HFFc6 (cell line): ENCODE data around the gene EIF4G1. TPM values are rescaled to one million over a fixed set of nuclear protein-coding genes. Genes with fewer than 3 reads are reported as not detected.

Experiments
- DNase-seq: peaks from one replicate; pipeline ENCODE4 v3.0.0-alpha.2; 2018
- H3K27ac Mint-ChIP-seq: 2 replicates; pipeline ENCODE4 v1.8.0; 2020; ENCODE audit warnings: mild to moderate bottlenecking, mixed read lengths
- H3K27me3 Mint-ChIP-seq: 2 replicates; pipeline ENCODE4 v1.8.0; 2021; ENCODE audit warnings: mild to moderate bottlenecking, moderate library complexity, mixed read lengths; ENCODE audit not compliant: insufficient read depth
- H3K36me3 Mint-ChIP-seq: 2 replicates; pipeline ENCODE4 v1.8.0; 2021; ENCODE audit warnings: low read depth, mixed read lengths
- H3K4me1 Mint-ChIP-seq: 2 replicates; pipeline ENCODE4 v1.8.0; 2020; ENCODE audit warnings: low read depth, mixed read lengths
- H3K4me3 Mint-ChIP-seq: 2 replicates; pipeline ENCODE4 v1.8.0; 2020; ENCODE audit warnings: mild to moderate bottlenecking, moderate library complexity, mixed read lengths
- H3K9me3 Mint-ChIP-seq: 2 replicates; pipeline ENCODE4 v1.8.0; 2020; ENCODE audit warnings: mild to moderate bottlenecking, mixed read lengths
- total RNA-seq, 6 experiments: library from RNA; stranded (reverse); fragmentation: NEBNext Ultra II Directional; extraction: Animal tissue kit (Norgen Biotek cat#: 25700); gene quantifications; 2 replicates in 1 of 6; 3 replicates in 5 of 6; pipeline ENCODE4 v1.2.3, GENCODE V29; 2021
- TF ChIP-seq, protein P1 (sequence below): fragments of 200-600 bp; sonication (generic); IDR thresholded peaks from 2 replicates; pipeline ENCODE4 v1.5.0; 2021; ENCODE audit warnings: antibody characterized with exemption, mild to moderate bottlenecking

The EIF4G1 gene
- total RNA-seq, 6 experiments from 2014 or later: 522 to 605 (median 559) TPM

DNA sequence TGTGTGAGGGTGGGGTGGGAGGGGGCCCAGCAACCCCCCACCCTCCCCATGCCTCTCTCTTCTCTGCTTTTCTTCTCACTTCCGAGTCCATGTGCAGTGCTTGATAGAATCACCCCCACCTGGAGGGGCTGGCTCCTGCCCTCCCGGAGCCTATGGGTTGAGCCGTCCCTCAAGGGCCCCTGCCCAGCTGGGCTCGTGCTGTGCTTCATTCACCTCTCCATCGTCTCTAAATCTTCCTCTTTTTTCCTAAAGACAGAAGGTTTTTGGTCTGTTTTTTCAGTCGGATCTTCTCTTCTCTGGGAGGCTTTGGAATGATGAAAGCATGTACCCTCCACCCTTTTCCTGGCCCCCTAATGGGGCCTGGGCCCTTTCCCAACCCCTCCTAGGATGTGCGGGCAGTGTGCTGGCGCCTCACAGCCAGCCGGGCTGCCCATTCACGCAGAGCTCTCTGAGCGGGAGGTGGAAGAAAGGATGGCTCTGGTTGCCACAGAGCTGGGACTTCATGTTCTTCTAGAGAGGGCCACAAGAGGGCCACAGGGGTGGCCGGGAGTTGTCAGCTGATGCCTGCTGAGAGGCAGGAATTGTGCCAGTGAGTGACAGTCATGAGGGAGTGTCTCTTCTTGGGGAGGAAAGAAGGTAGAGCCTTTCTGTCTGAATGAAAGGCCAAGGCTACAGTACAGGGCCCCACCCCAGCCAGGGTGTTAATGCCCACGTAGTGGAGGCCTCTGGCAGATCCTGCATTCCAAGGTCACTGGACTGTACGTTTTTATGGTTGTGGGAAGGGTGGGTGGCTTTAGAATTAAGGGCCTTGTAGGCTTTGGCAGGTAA is 31.1 kb downstream of the EIF4G1 start:
- peaks cover 45% of the 10 kb centered on the region for H3K4me1 Mint-ChIP-seq
- DNase-seq: peak; percentile 78
- peak overlapping the region; percentile 60 for H3K27ac Mint-ChIP-seq
- H3K36me3 Mint-ChIP-seq: peaks cover 17% of the 10 kb centered on the region
- TF ChIP-seq, protein P1, sequence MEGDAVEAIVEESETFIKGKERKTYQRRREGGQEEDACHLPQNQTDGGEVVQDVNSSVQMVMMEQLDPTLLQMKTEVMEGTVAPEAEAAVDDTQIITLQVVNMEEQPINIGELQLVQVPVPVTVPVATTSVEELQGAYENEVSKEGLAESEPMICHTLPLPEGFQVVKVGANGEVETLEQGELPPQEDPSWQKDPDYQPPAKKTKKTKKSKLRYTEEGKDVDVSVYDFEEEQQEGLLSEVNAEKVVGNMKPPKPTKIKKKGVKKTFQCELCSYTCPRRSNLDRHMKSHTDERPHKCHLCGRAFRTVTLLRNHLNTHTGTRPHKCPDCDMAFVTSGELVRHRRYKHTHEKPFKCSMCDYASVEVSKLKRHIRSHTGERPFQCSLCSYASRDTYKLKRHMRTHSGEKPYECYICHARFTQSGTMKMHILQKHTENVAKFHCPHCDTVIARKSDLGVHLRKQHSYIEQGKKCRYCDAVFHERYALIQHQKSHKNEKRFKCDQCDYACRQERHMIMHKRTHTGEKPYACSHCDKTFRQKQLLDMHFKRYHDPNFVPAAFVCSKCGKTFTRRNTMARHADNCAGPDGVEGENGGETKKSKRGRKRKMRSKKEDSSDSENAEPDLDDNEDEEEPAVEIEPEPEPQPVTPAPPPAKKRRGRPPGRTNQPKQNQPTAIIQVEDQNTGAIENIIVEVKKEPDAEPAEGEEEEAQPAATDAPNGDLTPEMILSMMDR: peak; percentile 76
- H3K27me3 Mint-ChIP-seq: peaks cover 7% of the 10 kb centered on the region
- peak overlapping the region; percentile 56; the same call in 1 of the 2 replicates for H3K4me3 Mint-ChIP-seq
- no peaks in the 10 kb centered on the region for H3K9me3 Mint-ChIP-seq

DNA sequence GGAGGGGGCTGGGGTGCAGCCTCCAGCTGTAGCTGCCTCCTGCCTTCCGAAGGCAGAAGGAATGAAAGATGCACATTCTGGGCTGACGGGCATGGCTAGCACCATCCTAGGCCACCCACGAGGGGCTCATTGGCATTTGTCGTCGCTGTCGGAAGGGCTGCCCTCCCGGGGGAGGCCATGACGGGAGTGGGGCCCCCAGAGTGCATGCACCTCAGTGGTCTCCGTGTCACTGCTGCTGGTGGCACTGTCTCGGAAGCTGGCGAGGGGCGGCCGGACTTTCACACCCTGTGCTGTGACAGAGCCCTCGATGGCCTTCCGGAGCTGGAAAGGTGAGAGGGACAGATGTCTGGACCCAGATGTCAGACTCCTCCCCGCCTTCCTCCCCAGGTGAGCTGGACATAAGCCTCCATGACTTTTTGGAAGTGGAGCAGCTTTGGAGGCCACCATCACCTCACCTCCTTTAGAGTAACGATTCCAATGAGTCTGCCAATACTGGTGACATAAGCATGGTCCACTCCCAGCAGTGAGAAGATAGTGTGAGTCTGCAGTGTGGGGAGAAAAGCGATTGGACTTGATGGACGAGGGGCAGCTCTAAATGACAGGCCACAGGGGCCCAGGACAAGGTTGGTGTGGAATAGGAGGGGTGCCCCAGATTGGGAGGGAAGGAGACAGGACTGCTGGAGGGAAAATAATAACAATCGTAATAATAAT is 32.2 kb downstream of the EIF4G1 start:
- peaks cover 34% of the 10 kb centered on the region for H3K4me1 Mint-ChIP-seq
- TF ChIP-seq, protein P1: no peak
- H3K27ac Mint-ChIP-seq: no peak overlapping the region
- peaks cover 7% of the 10 kb centered on the region for H3K27me3 Mint-ChIP-seq
- H3K4me3 Mint-ChIP-seq: no peak overlapping the region
- H3K9me3 Mint-ChIP-seq: no peaks in the 10 kb centered on the region
- peaks cover 13% of the 10 kb centered on the region for H3K36me3 Mint-ChIP-seq
- no peak for DNase-seq

DNA sequence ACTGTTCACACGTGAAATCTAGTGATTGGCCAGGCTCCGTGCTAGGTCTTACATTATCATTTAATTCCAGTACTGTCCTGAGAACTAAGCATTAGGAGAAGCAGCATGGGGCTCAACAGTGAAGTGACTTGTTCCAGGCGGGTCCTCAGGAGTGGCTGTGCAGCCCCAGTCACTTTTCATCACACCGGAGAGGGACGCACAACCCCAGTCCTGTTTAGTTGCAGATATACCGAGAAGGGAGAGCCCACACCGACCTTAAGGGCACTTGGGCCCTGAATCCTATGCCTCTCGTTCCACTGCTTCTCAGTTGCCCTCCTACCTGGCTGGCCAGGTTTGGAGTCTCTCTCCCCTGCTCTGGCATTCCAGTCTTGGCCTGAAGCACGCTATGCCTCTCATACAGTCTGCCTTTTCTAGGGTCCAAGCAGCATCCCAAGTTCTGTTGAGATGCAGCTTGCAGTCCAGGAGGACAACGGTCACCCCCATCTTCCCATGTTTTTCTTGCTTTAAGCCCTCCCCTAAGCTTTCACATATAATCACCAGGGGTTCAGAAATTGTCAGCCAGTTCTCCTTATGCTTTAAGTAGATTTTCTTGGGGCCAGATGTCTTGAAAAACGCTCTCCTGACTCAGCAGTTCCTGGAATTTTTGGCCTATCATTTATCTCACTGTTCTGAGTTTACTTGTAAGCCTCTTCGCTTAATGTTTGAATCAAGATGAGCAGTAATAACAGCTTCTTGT is 33.1 kb downstream of the EIF4G1 start:
- H3K4me3 Mint-ChIP-seq: no peak overlapping the region
- peaks cover 5% of the 10 kb centered on the region for H3K27me3 Mint-ChIP-seq
- H3K4me1 Mint-ChIP-seq: peaks cover 31% of the 10 kb centered on the region
- no peak for DNase-seq
- TF ChIP-seq, protein P1: no peak
- H3K27ac Mint-ChIP-seq: peak overlapping the region; percentile 25; the same call in 1 of the 2 replicates
- H3K36me3 Mint-ChIP-seq: peaks cover 17% of the 10 kb centered on the region
- H3K9me3 Mint-ChIP-seq: no peaks in the 10 kb centered on the region

DNA sequence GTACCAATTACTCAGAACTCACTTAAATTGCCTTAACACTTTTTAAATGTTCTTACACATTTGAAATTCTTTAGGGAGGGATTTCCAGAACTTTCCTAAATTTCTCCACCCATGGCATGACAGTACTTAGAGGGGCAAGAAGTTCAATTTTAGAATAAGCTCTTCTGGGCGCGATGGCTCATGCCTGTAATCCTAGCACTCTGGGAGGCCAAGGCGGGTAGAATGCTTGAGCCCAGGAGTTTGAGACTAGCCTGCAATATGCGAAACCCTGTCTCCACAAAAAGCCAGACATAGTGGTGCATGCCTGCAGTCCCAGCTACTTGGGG is 33.6 kb downstream of the EIF4G1 start:
- Mint-ChIP-seq H3K4me3 (no peak overlapping the region), H3K9me3 (no peaks in the 10 kb centered on the region), H3K27ac (peak overlapping the region; percentile 25; the same call in 1 of the 2 replicates), H3K4me1 (peaks cover 26% of the 10 kb centered on the region), H3K27me3 (peaks cover 4% of the 10 kb centered on the region), H3K36me3 (peaks cover 15% of the 10 kb centered on the region; the same call in 1 of the 2 replicates)
- DNase-seq: no peak
- TF ChIP-seq, protein P1: no peak
